NCI-H1092 treated with DMSO at 0.1 percent for 48 hours (cell line): ENCODE measurements around the gene NR2C2.

Experiments
- DNase-seq: peaks from one replicate; lab custom pipeline; 2025; lab: John Stamatoyannopoulos, UW

Gene NR2C2

DNA sequence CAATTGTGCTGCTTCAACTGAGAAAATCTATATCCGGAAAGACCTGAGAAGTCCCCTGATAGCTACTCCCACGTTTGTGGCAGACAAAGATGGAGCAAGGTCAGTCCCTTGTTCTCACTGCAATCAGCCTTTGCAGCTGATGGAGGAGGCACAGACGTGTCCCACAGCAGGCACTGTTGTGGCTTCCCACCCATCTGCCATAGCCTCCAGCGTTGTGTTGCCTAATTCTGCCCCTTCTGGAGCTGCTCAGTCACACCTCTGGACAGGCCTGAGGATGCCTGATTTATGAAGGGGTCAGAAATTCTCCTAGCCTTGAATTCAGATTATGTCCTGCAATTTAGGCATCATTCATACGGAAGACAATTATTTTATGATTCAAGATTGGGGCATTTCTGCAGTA, 75.9 kb downstream of the NR2C2 start:
- DNase-seq, result no peak

DNA sequence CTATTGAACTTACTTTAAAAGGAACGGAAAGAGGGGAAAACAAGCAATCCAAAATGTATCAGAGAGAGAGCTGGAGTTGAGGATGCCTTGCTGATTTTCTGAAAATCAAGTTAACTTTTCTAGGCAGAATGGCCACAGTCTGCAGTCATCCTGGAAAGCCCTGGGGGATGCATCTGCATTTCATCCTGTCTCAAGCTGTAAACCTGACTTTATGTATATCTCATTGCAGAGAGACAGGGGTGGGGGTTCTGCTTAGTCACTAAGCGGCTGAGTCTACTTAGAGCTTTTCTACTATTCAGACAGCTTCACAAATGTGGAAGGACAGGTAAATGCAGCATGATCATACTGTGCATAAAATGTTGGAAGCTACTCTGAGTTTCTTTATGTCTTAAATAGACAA, 76.3 kb downstream of the NR2C2 start:
- DNase-seq, result no peak

DNA sequence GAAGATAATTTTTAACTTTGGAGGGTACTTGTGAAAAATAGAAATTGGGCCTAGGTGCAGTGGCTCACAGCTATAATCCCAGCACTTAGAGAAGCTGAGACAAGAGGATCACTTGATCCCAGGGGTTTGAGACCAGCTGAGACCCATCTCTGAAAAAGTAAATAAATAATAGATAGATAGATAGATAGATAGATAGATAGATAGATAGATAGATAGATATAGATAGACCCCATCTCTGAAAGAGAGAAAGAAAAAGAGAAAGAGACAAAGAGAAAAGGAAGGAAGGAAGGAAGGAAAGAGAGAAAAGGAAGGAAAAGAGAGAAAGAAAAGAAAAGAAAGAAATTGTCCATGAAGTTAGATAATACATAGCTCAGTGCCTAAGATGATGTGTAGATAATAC, 82.2 kb downstream of the NR2C2 start:
- DNase-seq, result no peak

DNA sequence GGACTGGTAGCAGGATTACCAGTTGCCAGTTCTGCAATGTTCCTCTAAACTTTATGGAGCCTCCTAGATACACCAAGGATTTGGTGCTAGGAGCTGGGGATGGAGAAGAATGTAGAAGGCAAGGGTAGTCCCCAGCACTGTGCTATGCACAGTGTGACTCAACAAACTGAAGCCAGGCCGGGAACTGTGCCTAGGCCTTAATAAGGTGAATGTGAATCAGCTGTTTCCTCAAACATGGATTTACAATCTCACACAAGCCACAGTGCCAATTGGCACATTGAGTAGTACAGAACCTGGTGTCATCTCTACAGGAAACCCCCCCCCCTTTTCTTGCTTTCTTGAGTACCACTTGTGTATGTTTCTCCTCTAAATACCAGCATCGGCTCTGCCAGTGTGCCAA, 85.3 kb downstream of the NR2C2 start:
- no peak for DNase-seq

DNA sequence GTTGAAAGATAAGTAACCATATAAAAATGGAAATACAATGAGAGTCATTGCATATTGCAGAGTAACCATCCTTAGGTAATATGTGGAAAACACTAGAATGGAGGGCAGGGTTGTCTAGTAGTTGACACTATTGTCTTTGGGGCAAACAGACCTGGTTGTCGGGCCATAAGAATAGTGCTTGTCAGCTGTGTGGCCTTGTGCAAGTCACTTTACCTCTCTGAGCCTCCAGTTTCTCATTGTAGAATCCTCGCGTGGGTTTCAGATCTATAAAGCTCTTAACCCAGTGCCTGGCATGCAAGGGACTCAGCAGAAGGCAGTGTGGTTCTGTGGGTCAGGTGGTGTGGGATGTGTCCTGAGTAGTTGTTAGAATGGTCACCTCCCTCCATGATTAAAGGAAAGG, 85.7 kb downstream of the NR2C2 start:
- DNase-seq, result no peak

DNA sequence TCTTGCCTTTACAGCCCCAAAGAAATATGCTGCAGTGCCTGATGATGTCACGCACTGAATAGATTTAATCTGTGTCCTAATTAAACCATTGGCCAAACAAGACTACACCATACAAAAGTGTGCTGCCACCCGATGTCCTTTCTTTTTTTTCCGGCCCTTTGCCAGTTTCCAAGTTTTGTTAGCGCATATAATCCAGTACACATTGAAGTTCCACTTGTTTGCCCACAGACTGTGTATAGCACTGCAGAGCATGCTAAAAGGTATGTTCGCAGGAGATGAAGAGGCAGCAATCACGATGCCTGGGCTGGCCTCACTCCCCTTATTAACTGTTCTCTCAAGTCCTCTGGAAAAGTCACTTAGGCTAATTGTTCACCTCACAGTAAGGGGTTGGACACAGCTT, 90.9 kb downstream of the NR2C2 start:
- no peak for DNase-seq

DNA sequence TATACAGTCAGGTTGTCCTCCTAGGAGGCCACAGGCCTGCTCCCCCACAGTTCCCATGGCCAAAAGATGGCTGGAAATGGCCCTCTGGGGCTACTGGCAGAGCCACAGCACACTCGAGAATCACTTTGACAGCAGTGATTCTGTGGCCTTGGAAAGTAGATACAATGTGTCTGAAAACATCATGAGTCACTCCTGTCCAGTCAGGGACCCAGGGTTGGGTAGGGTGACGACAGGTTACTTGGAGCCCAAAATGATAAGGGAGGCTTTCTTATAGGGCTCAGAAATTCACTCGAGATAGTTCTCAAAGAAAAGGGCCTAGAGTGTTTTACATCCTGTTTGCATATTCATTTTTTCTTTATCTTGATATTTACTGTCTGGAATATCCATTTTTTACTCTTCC, 93.5 kb downstream of the NR2C2 start:
- DNase-seq, result no peak

DNA sequence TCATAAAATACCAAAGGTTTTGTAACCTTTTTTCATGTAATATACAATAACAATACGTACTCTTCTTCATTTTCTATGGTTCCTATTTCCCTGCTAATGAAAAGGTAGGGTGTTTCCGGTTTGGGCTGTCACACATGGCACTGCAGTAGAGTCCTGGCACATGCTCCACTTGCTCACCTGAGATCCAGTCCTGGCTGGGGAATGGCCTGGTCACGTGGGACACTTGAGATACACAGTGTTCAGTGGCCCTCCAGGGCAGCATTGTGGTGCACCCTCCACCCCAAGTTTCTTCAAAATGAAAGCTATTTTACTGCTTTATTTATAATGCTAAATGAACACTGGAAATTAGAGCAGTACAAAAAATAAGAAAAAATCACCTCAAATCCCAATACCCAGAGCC, 94.6 kb downstream of the NR2C2 start:
- DNase-seq, result no peak

DNA sequence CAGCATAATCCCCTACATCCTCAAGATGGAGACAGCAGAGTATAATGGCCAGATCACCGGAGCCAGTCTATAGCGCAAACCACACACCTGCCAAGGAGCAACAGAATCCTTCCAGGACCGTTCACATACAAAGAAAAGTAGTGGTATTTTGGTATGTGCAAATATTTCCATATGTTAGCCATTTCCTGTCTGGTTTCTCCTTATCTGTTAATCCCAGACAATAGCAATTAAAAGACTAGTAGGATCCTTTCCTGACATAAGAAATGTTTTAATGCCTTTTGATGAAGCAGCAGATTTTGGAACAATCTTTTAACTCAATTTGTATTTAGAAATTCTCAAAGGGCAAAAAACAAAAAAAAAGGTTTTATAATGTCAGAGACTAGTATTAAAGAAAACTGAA, 95.6 kb downstream of the NR2C2 start:
- DNase-seq, result no peak

DNA sequence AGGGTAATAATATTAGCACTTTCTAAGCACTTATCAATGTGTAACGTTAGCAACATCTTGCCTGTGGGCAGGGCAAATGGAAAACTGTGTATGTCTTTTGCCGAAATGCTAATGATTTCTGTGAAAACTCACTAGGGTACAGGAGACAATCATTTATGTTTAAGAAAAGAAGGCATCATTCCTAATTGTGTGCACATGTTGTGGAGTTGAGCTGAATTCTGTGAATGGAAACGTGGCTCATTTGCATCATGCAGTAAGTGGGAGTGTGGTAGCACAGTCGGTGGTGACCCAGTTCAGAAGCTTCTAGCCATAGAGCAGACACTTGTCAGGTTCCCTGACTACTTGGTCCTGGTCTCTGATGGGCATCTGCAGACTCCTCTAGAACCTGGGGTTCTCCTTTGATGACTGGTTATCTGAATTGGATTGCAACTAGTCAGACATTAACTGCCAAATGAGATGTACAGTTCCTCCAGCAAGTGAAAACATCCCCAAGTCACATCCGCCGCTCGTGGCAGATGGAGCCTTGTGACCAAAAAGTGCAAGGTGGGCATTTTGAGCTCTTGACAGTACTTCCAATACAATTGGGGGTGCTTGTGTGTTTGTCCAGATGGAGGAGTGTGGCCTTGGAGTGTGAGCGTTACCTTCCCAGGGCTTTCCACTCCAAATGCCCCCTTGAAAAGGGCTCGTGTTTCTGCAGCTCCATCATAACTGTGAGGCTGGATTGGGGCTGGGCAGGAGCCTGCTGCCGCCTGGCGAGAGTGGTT, 96.2 kb downstream of the NR2C2 start:
- DNase-seq, result no peak

DNA sequence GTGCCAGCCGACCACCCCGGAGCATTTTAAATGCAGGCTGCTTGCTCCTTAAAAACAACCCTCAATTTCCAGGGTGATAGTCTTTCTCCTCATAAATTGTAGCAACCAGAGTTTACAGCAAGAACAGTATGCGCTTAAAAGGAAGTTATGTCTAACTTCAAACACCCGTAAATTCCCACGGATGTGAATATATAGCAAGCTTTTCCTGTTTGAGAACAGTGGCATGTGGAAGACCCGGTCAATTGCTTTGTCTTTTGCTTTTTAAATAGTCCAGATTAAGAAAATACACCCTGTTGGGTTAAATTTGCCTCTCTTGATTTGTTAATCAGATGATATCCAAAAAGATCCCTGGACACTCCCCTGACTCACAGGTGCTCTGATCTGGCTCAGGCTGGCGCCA, 96.9 kb downstream of the NR2C2 start:
- DNase-seq, result no peak

DNA sequence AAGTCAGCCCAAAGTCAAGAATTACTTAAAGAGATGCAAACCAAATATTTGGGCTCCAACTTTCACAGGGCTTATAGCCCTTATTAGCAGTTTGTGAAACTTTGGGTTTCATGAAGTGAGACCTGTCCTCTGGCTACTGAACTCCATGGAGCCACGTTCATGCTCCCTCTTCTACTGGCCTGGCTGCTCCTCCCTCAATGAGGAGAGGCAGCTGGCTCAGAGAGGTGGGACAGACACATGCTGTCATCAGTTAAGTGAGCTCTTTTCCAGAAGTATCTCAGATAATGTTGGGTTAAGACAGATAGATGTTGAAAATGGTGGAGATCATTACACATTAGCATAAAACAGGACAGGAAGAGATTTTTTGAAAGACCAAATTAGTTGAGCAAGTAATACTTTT, 98.3 kb downstream of the NR2C2 start:
- no peak for DNase-seq

DNA sequence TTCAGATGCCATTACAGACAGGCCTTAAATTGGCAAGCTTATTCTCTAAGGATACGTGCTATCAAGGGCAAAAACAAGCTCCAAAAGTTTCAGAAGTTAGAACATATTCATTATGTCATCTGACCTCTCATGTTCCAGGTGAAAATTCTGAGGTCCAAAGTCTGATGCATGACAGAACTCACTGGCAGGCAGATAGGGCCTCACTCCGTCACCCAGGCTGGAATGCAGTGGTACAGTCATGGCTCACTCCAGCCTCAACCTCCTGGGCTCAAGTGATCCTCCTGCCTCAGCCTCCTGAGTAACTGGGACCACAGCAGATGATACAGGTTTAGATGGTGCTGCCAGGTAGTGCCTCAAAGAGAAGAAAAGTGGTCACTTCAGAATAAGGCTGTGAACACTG, 102.2 kb downstream of the NR2C2 start:
- DNase-seq, result no peak

DNA sequence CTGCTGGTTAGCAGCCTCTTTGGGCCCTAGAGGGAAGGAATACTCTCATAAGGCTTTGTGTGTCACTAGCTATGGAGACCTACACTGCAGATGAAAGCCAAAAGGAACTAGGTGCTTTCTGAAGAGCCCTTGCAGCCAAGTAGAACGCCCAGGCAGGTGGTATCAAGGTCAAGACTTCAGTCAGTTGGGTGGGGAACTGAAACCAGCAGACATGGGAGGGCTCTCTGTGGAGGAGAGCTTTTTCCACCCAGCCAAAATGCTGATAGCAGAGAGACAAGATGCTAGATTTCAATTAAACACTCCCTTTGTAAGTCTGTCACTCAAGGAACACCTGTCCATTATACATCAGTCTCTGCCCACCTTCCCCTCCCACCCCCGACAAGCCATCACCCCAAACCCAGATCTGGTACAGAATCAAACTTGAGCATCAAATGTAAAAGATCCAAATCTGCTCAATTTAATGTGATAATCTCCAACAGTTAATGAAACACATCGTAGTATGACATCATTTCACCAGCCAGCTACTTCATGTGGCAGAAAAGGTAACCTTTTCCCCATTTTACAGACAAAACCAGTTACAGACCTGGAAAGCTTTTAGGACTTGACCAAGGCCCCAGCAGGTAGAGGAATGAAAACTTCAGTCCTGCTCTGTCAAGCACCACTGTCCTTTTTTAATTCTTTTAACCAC, 103.2 kb downstream of the NR2C2 start:
- DNase-seq, result no peak

DNA sequence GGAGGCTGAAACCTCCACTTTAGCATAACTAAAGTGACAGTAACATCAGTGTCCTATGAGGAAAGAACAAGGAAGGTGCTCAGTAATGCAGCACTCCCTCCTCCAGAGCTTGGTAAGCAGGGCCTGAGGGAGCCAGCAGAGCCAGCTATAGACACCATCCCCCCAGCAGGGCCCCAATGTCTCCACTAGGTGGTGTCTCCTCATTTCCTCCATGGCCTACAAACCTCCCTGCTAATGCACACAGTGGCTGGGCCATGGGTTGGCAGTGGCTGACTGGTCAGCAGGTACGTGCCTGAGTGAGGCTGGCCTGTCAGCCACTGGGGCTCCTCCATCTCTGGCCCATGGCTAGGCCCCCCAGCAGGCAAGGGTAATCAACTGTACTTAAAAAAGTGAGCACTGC, 104.1 kb downstream of the NR2C2 start:
- no peak for DNase-seq

DNA sequence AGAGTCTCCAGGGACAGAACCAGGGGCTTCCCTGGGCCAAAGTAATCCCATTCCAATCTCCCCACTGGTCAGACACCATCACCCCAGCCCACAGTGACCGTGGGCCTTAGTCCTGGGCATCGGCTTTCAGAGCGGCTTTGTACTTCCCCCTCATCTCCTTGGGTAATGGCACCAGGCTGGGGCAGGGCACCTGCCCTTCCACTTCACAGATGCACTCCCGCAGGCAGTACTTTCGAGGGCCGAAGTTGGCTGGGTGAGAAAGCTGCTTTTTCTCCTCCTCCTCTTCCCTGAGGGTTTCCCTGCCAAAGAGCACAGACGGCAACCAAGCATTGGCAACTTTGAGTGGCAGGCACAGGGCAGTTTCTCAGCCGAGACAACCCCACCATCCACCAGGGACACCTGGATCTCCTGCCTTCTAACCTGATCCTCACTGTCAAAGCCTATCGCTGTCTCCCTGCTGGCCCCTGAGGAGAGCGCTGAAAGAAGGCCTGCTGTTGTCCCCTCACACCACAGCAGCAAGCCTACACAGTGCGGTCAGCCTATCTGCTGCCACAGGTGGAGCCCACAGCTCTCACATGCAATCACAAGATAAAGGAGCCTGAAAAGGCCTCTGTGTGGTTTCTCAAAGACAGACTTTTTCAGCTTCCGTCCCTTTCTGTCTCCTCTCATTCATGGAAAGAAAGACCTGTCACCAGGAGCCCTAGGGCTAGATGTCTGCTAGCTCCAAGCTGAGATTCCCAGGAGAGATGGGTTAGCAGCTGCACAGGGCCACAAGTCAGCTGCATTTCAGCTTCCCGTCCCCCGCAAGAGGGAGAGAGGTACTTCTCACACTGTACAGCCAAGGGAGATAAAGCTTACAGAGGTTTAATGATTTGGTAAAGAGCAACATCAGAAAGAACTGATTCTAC, 105.2 kb downstream of the NR2C2 start:
- no peak for DNase-seq

DNA sequence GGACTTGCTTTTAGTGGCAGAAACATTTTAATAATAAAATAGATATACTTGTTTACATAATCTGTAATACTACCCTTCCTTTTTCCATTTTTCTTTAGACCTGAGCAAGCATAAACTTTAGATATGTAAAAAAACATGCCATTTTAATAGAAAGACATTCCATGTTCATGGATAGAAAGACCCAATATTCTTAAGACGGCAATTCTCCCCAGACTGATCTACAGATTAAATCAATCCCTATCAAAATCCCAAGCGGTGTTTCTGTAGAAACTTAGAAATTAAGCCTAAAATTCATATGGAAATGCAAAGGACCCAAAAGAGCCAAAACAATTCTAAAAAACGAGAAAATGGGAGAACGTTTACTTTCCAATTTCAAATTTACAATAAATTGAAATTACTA, 106.2 kb downstream of the NR2C2 start:
- DNase-seq, result no peak

DNA sequence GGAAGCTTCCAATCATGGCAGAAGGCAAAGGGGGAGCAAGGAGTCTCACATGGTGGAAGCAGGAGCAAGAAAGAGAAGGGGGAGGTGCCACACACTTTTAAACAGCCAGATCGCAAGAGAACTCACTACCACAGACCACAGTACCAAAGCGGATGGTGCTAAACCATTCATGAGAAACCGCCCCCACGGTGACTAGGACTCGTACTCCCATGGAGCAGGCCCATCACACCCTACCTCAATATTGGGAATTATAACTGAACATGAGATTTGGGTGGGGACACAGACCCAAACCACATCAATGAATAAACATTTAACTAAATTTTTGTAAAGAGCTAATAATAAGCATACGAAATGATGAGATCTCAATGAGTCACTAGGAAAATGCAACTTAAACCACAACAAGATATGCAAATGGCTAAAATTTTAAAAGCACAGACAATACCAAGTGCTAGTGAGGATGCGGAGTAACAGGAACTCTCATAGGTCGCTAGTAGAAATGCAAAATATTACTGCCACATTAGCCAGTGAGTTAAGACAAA, 107.7 kb downstream of the NR2C2 start:
- no peak for DNase-seq

DNA sequence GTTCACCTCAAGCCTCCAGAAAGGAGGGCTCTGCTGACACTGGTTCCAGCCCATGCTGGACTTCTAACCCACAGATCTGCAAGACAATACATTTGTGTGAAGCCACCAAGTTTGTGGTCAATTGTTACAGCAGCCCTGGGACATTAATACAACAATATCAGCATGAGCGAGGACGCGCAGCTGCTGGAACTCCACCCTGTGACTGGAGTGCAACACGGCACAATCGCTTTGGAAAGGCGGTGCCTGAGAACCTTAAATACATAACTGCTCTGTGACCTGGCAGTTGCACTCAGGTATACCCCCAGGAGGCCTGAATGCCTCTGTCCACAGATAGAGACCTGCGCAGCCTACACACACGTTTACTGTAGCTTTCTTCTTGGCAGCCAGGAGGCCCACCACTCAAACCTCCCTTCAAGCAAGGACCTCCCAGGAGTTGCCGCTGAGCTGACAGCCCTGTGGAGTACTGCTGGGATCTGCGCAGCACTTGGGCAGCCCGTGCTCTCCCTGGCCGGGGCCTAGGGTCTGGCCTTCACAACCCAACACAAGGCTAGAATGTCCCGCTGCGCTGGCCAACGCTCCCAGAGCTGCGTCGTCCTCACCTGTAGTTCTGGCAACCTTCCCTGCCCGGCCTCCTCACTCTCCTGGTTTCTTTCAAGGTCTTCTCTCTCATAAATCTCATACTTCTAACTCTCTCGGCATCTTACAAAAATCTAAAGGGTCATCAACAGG, 109.5 kb downstream of the NR2C2 start:
- DNase-seq, result no peak

DNA sequence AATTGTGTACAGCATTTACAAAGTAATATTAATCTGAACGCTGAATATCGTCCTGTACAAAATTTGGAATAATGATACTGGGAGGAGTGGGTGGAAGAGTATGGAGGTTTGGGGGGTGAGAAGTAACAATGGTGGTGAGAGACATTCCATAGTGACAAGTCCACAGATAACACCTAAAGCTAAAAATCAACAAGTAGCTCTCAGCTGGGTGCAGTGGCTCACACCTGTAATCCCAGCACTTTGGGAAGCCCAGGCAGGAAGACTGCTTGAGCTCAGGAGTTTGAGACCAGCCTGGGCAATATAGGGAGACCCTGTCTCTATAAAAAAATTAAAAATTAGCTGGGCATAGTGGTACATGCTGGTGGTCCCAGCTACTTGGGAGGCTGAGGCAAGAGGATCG, 112.6 kb downstream of the NR2C2 start:
- no peak for DNase-seq

DNA sequence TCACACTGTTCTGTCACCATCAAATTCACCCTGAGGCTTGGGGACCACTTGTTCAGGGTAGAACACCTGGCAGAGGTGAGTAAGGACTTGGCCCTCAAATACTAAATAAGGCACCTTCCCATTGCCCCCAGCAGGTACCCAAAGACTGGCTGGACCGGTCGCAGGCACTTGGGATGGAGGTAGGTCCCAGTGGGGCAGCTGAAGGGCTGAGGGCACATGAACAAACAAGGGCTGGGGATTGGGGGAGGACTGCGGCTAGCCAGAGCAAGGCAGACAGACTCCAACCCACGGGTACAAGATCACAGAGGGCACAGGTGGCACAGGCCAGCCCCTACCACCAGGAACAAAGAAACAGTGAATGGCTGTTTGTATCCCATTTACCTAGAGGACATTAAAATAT, 115.9 kb downstream of the NR2C2 start:
- no peak for DNase-seq
